RCC 7860 (cell line): ENCODE data around the gene CKAP2L.

Experiments
- DNase-seq: peaks from one replicate; pipeline ENCODE4 v3.0.0-alpha.2; 2015; ENCODE audit warnings: low spot score
- FAIRE-seq: peaks from 2 replicates; lab custom pipeline; 2012; peaks lifted over from hg19 to GRCh38; lab: Jason Lieb, UNC

Gene CKAP2L

DNA sequence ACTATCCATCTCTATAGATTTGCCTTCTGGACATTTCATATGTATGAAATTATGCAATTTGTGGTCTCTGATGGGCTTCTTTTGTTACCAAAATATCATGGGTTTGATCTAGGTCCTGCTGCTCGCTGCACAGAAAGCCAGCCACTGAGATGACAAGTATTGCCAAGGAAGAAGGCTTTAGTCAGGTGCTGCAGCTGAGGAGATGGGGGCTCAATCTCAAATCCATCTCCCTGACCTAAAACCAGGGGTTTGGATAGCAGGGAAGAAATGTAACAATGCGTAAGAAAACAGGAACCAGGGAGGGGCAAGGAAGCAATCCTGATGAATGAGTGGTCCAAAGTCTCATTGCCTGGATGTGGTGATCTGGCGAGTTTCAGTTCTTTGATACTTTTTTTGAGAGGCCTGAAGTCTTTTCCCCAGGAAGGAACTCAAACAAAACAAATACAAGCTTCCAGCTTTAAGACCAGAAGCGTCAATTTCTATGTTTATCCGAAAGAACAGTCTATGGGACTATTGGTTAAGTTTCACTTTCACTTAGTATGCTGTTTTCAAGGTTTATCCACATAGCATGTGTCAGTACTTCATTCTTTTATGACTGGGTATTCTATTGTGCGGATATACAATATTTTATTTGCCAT lies 3.4 kb upstream of the CKAP2L start:
- no peak for DNase-seq
- FAIRE-seq, result no peak

GRCh38 chr2:112765251-112765650 lies 842 bp upstream of the CKAP2L start:
- DNase-seq, result peak; percentile 31
- FAIRE-seq, result no peak

DNA sequence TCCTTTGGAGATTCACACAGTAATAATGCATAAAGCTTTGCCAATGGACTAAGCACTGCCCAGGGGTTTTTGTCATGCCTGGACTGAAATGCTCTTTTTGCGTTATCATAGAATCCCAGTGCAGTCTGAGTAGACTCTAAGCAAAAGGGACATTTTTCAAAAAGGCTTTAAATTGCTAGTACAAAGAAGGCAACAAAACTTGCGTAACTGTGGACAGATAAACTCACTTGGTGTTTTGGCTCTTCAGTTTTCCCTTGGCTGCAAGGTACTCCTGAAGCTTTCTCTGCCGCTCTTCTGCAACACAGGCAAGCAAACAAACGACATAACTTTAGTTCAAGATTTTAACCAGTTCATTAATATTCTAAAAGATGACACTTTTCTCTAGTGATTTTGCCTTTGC lies 2.1 kb downstream of the CKAP2L start:
- FAIRE-seq (no peak), DNase-seq (no peak)

DNA sequence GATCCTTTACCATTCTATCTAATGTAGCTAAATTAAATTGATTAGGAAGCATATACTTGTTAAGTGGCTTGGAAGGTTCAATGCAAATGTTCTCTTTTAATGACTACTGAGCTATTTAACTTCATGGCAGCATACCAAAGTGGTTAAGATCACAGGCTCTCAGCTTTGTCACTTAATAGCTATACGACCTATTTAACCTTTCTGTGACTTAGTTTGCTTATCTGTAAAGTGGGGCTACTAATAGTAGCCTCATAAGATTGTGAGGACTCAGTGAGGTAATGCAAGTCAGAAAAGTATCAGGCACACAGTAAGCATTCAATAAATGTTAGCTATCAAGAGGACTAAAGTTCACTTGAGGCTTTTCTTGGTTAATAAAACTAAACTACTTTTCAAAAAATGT lies 4.3 kb downstream of the CKAP2L start:
- FAIRE-seq, result no peak
- DNase-seq, result no peak

DNA sequence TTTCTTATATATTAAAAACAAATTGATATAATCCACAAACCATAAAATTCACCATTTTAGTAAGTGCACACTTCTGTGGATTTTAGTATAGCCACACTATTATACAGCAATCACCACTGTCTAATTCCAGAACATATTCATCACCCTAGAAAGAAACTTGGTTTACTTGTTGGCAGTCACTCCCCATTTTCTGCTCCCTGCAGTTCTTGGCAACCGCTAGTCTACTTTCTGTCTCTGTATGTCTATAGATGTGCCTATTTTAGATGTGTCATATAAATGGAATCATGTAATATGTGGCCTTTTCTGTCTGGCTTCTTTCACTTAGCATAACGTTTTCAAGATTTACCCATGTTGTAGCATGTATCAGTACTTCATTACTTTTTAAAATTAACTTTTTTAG lies 5.7 kb downstream of the CKAP2L start:
- FAIRE-seq, result no peak
- no peak for DNase-seq

GRCh38 chr2:112757265-112757664 lies 7.1 kb downstream of the CKAP2L start:
- FAIRE-seq, result no peak

DNA sequence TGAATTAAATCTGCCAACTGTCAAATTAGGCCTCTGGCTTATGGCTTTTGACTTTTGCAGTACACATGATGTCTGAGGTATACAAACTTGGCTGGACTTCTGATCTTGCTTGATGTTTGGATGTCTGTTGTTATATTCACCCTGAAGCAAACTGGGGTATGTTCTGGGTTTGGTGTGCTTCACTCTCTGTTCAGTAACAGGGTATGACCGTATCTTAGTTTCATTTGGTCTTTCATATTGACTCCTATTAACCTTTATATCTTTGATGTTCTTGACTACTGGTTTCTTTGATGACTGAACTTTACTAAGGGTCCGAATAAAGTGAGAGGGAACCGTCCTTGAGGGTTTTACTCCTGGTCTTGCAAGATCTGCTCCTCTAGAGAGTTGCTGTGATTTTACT lies 8.2 kb downstream of the CKAP2L start:
- no peak for DNase-seq
- FAIRE-seq, result no peak

More at GRCh38 chr2:112757265-112757664, 7.1 kb downstream of the CKAP2L start:
- DNase-seq, result no peak

DNA sequence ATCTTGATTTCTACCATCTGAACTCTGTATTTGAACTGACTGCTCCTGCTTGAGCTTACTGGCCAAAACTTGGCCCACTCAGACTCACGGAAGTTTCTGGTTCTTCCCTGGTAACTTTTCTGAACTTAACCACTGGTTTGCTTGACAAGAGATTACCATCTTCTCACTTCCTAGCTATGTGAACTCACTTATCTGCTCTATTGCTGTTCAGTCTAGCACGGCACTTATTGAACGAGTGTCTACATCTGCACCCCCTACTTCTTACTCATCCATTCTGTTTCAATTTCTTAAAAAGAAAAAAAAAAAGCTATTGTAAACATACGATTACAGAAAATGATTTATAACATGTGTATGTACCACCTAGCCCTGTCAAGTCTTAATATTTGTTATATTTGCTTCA lies 9.0 kb downstream of the CKAP2L start:
- FAIRE-seq (no peak), DNase-seq (no peak)

GRCh38 chr2:112754564-112754963 lies 9.8 kb downstream of the CKAP2L start:
- FAIRE-seq (no peak), DNase-seq (no peak)

DNA sequence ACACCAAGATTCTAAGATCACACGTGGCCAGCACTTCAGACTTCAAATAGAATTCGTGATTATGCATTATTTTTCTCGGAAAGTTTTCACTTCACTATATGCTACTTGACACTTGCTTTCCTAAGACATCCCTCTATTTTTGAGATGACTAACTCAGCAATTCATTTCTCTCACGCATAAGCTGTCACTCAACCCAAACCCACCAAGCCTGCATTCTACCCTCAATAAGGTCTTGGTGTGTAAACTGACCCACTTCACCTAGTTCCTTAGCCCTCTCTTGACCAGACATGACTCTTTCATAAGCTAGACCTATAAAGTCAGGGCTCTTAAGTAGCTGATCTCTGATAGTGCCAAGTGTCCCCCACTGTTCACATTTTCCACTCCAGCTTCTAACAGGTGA lies 11.7 kb downstream of the CKAP2L start:
- DNase-seq, result no peak
- no peak for FAIRE-seq

GRCh38 chr2:112751451-112752197 lies 12.8 kb downstream of the CKAP2L start:
- FAIRE-seq (peak; percentile 61), DNase-seq (peak; percentile 11)

GRCh38 chr2:112750560-112750843 lies 13.9 kb downstream of the CKAP2L start:
- DNase-seq (no peak), FAIRE-seq (peak; percentile 52)

DNA sequence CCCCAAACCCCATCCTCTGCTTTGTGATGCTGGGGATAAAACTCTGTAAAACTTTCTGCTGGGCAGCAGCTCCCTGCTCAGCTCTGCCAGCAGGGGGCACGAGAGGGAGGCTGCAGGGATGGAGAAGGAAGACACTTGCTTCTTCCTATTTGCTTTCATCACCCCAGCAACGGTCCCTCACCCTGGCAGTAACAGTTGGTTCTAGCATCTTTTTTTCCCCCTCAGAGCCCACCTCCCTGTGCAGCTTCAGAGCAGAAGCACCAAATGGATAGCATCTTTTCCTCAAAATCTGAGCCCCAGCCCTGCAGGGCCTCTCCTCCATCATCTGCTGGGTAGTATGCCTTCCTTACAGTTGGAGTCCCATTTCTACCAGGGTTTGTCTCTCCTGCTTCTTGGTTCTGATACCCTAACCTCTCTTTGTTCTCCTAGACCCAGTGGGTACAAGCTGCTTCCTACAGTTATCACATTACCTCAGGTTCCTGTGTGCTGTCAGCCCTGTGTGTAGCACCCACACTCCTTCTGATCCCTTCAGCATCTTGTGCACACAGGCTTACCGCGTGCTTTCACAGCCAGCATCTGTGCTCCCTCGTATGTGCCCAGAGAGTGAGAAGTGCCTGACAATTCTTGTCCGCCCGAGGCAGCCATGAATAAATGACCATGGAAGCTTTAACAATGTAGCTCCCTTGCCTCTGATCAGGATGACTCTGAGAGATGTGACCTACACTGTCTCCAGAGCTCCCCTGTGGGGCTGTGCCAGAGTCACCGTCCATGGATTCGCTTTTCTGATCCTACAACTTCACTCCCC lies 14.5 kb downstream of the CKAP2L start:
- DNase-seq (peak; percentile 60), FAIRE-seq (no peak)

DNA sequence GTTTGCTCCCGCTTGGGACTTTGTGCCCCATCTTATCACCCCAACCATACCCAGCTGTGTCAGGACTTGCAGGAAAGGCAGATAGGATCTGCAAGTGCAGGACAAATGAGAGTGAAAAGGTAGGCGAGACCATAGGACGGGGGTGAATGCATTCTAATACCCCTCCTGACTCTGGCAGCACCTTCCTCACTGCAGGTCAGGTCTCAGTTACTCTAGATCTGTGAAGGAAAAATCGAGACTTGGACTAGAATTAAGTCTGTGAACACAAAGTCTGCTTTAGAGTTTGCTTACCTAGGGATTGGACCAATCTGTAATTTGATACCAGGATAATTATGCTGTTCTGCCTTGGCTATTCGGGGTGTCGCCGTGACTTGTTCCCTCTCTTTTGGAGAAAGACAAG lies 23.9 kb downstream of the CKAP2L start:
- FAIRE-seq (no peak), DNase-seq (no peak)

GRCh38 chr2:112737542-112738232 lies 26.7 kb downstream of the CKAP2L start:
- no peak for DNase-seq
- no peak for FAIRE-seq

- FAIRE-seq, result no peak
- DNase-seq, result no peak
Observed at GRCh38 chr2:112733871-112734270, 30.5 kb downstream of the CKAP2L start.

DNA sequence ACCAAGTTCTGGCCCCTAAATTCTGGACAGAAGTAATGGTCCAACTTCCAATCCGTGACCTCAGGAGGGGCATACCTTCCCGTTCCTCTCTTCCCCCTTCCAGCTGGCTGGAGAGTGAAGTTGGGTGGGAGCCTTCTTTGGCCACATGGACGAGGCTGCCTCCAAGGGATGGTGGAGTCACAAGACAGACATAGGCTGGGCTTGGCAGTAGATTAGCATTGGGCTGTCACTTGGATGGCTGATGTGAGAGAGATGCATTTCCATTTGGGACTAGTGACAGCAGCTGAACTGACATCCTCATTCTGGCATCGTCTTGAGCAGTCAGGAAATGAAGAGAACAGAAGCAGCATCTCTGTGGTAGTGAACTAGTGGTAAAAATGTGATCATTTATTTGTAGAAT lies 31.0 kb downstream of the CKAP2L start:
- DNase-seq (no peak), FAIRE-seq (no peak)

DNA sequence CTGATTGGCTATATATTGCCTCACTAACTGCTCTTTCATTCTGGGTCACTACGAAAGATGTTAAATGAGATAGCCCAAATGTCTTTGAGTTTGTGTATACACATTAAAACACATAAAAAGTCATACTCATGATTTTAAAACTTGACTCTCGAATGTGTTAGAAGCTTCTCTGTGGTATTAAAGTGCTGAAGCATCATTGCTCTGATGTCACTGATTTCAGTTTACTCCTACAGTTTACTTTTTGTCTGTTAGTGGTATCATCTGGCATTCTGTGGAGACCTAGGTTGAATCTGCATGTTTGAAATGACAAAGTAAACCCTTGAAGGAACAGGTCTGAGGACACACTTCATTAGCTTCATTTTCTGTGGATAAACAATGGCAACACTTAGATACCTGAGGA lies 32.9 kb downstream of the CKAP2L start:
- FAIRE-seq, result no peak

DNA sequence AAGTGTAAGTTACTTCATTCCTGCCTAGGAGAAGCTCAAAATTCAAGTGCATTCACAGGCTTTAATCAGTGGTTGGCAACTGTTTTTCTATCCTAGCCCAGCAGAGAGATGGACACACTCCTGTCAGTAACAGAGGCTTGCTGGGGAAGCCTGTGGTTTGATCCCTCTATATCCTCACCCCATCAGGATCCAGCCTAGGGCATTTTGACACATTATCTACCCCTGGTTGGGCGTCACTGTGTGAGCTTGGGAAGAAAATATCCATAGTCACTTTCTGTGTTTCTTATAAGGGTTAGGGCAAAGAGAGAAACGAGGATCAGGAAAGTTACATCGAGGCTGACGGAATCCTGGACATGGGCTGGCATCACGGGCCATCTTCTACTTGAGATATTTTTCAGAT lies 33.6 kb downstream of the CKAP2L start:
- no peak for DNase-seq

More for the DNA sequence above, 32.9 kb downstream of the CKAP2L start:
- no peak for DNase-seq

DNA sequence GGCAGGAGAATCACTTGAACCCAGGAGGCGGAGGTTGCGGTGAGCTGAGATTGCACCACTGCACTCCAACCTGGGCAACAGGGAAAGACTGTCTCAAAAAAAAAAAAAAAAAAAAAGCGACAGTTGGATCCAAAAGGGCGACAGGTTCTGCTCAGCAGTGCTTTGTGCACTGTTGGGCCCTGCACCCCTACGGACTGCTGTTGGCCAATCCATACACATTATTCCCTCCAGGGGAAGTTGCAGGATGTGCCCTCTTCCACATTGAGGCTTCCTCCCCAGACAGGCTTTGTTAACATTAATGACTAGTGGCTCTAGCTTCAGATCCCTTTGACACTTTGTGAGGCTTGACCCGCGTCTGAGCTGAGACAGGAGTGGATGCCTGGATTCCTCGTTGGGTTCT lies 34.2 kb downstream of the CKAP2L start:
- DNase-seq (no peak), FAIRE-seq (no peak)

More for the DNA sequence above, 33.6 kb downstream of the CKAP2L start:
- FAIRE-seq, result no peak

GRCh38 chr2:112728378-112729175 lies 35.8 kb downstream of the CKAP2L start:
- no peak for FAIRE-seq
- DNase-seq, result no peak
